ENCODE results near the gene PCGF3.

The PCGF3 gene

GRCh38 chr4:710116-710515 is 4.5 kb downstream of the PCGF3 start:
- H3K36me3 ChIP-seq (ENCODE audit: control insufficient read depth in 2 of 2, insufficient read depth in 1 of 2, low read length in 2 of 2): peaks cover 0 to 40% of the 10 kb centered on the region in 2 experiments; a peak in 1 of 3 replicates
- POLR2A ChIA-PET: no interaction called here

GRCh38 chr4:710916-711315 is 5.3 kb downstream of the PCGF3 start:
- no peak overlapping the region for H3K27ac ChIP-seq (ENCODE audit: extremely low read depth, low read depth, low read length)
- no peak overlapping the region for H3K4me3 ChIP-seq (ENCODE audit: low read depth, low read length)
- H3K36me3 ChIP-seq (ENCODE audit: control insufficient read depth in 2 of 2, insufficient read depth in 1 of 2, low read length in 2 of 2): peaks cover 0 to 40% of the 10 kb centered on the region in 2 experiments; a peak in 1 of 3 replicates
- ChIA-PET CTCF (interaction anchor here (1.5 kb wide), 1 partner anchor 27 kb away, joined by 4 read pairs; no protein-coding TSS in a partner anchor), POLR2A (no interaction called here)
- no peaks in the 10 kb centered on the region for H3K9me3 ChIP-seq (ENCODE audit: control insufficient read depth, insufficient read depth, low read depth, low read length)
- no peaks in the 10 kb centered on the region for H3K4me1 ChIP-seq (ENCODE audit: control insufficient read depth, insufficient read depth, low read length)
- TF ChIP-seq ZBTB48 (tag by site-specific recombination; IDR thresholded peaks at IDR 0.05): no peak
- TF ChIP-seq ZNF26 (tag by site-specific recombination; IDR thresholded peaks at IDR 0.05): no peak
- no peak for TF ChIP-seq ZNF132 (tag by site-specific recombination; IDR thresholded peaks at IDR 0.05; ENCODE audit: borderline replicate concordance)
- no peak for TF ChIP-seq ZNF266 (tag by site-specific recombination; IDR thresholded peaks at IDR 0.05; ENCODE audit: low read depth)
- TF ChIP-seq ZNF596 (tag by site-specific recombination; IDR thresholded peaks at IDR 0.05): no peak
- TF ChIP-seq ZBTB1 (tag by site-specific recombination; IDR thresholded peaks at IDR 0.05): no peak
- no peak for TF ChIP-seq ZNF621 (tag by site-specific recombination; IDR thresholded peaks at IDR 0.05)
- TF ChIP-seq ZNF354C (tag by site-specific recombination; IDR thresholded peaks at IDR 0.05; ENCODE audit: borderline replicate concordance, low read depth): no peak
- TF ChIP-seq ZNF324 (tag by site-specific recombination; IDR thresholded peaks at IDR 0.05): no peak
- TF ChIP-seq ZBTB44 (tag by site-specific recombination; IDR thresholded peaks at IDR 0.05): no peak
- no peak for TF ChIP-seq SP7 (tag by site-specific recombination; IDR thresholded peaks at IDR 0.05)

More at GRCh38 chr4:710116-710515, 4.5 kb downstream of the PCGF3 start:
- CTCF ChIA-PET: interaction anchor here (1.5 kb wide), 1 partner anchor 26 kb away, joined by 4 read pairs; no protein-coding TSS in a partner anchor
- no peak overlapping the region for H3K27ac ChIP-seq (ENCODE audit: extremely low read depth, low read depth, low read length)
- no peaks in the 10 kb centered on the region for H3K4me1 ChIP-seq (ENCODE audit: control insufficient read depth, insufficient read depth, low read length)
- H3K4me3 ChIP-seq (ENCODE audit: low read depth, low read length): no peak overlapping the region
- no peaks in the 10 kb centered on the region for H3K9me3 ChIP-seq (ENCODE audit: control insufficient read depth, insufficient read depth, low read depth, low read length)
- TF ChIP-seq YY2 (tag by site-specific recombination; IDR thresholded peaks at IDR 0.05): no peak
- no peak for TF ChIP-seq KLF9 (tag by site-specific recombination; IDR thresholded peaks at IDR 0.05; ENCODE audit: low read depth)
- no peak for TF ChIP-seq CTCF (tag by site-specific recombination; IDR thresholded peaks at IDR 0.05)
- TF ChIP-seq ZNF214 (tag by site-specific recombination; IDR thresholded peaks at IDR 0.05; ENCODE audit: borderline replicate concordance): no peak
- no peak for TF ChIP-seq WT1 (tag by site-specific recombination; IDR thresholded peaks at IDR 0.05)
- TF ChIP-seq ZNF354C (tag by site-specific recombination; IDR thresholded peaks at IDR 0.05; ENCODE audit: borderline replicate concordance, low read depth): no peak
- no peak for TF ChIP-seq ZNF785 (tag by site-specific recombination; IDR thresholded peaks at IDR 0.05)
- TF ChIP-seq ZNF335 (tag by site-specific recombination; conservative IDR thresholded peaks at IDR 0.05): no peak
- no peak for TF ChIP-seq KLF8 (tag by site-specific recombination; IDR thresholded peaks at IDR 0.05)
- TF ChIP-seq FEZF1 (tag by site-specific recombination; IDR thresholded peaks at IDR 0.05): no peak
- no peak for TF ChIP-seq PRDM1 (tag by site-specific recombination; IDR thresholded peaks at IDR 0.05)
